B cell (primary cell): ENCODE measurements around the gene BCL2L13.

Experiments used
- CTCF ChIP-seq: fragments of 200-600 bp; IDR thresholded peaks from one replicate; pipeline ENCODE4 v1.8.0; 2022; ENCODE audit warnings: antibody characterized with exemption, mild to moderate bottlenecking
- EZH2 ChIP-seq: IDR thresholded peaks from 2 replicates; pipeline ENCODE4 v1.6.1; 2012; ENCODE audit warnings: borderline replicate concordance, low read depth, mild to moderate bottlenecking, moderate library complexity, low read length; ENCODE audit not compliant: insufficient read depth, poor library complexity, severe bottlenecking

GRCh38 chr22:17780116-17780740 lies 141.7 kb downstream of the BCL2L13 start:
- no peak for TF ChIP-seq CTCF
- TF ChIP-seq EZH2, result no peak
